ENCODE data around the gene CCDC15. TPM values are rescaled to one million over a fixed set of nuclear protein-coding genes. Genes with fewer than 3 reads are reported as not detected.

The CCDC15 gene
- total RNA-seq, 4 donors from 2014 or later, result 0.10 to 0.16 TPM; not detected in 2

DNA sequence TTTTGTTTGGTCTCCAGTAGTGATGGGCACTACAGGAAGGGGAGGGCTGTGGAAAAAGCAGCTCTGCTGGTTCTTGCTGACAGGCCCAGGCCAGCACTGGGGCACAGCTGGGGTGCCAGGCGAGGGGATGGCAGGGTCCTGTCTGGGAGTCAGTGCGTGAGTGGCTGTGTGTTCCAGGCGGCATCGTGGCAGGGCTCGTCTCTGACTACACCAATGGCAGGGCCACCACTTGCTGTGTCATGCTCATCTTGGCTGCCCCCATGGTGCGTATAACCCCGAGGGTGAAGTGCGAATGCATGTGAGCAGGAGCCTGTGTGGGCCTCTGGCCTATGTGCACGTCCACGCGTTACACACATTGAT is 130.0 kb downstream of the CCDC15 start:
- Histone ChIP-seq H3K27ac (no peak overlapping the region), H3K9me3 (no peaks in the 10 kb centered on the region), H3K36me3 (no peaks in the 10 kb centered on the region), H3K4me3 (no peak overlapping the region), H3K4me1 (no peaks in the 10 kb centered on the region), H3K27me3 (peaks cover 0 to 6% (median 5%) of the 10 kb centered on the region in 3 donors)
- in situ Hi-C loops (cut with MboI; ENCODE audit: low sequenced_read_pairs in 4 of 4), result no loop called here
- no peak for DNase-seq
- TF ChIP-seq POLR2A (IDR thresholded peaks at IDR 0.05), result no peak
- TF ChIP-seq, protein P1, sequence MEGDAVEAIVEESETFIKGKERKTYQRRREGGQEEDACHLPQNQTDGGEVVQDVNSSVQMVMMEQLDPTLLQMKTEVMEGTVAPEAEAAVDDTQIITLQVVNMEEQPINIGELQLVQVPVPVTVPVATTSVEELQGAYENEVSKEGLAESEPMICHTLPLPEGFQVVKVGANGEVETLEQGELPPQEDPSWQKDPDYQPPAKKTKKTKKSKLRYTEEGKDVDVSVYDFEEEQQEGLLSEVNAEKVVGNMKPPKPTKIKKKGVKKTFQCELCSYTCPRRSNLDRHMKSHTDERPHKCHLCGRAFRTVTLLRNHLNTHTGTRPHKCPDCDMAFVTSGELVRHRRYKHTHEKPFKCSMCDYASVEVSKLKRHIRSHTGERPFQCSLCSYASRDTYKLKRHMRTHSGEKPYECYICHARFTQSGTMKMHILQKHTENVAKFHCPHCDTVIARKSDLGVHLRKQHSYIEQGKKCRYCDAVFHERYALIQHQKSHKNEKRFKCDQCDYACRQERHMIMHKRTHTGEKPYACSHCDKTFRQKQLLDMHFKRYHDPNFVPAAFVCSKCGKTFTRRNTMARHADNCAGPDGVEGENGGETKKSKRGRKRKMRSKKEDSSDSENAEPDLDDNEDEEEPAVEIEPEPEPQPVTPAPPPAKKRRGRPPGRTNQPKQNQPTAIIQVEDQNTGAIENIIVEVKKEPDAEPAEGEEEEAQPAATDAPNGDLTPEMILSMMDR (IDR thresholded peaks at IDR 0.05 in 4 of 5, conservative IDR thresholded peaks at IDR 0.05 in 1 of 5), result no peak
- intact Hi-C loops (cut with DNase I; ENCODE audit: low total_unique reads), result no loop called here
- ATAC-seq, result no peak

DNA sequence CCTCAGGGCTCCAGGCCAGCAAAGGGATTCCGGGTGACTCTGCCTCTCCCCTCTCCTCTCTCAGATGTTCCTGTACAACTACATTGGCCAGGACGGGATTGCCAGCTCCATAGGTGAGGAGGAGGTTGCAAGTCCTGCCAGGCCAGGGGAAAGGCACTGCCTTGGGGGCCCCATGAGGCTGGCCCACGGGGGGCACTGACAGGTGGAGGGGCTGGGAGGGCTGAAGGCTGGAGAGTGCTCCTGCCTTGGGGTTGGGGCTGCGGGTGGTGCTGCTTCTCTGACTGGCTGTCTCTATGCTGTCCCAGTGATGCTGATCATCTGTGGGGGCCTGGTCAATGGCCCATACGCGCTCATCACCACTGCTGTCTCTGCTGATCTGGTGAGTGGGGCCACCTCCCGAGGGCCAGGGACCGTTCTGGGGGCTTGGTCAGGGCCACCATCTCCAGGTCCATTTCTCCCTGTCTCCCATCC is 130.8 kb downstream of the CCDC15 start:
- no peaks in the 10 kb centered on the region for H3K36me3 ChIP-seq
- no peak for DNase-seq
- peaks cover 0 to 6% (median 5%) of the 10 kb centered on the region in 3 donors for H3K27me3 ChIP-seq
- in situ Hi-C loops (cut with MboI; ENCODE audit: low sequenced_read_pairs in 4 of 4) (no loop called here), intact Hi-C loops (cut with DNase I; ENCODE audit: low total_unique reads) (no loop called here)
- H3K4me3 ChIP-seq, result no peak overlapping the region
- ATAC-seq, result no peak
- no peaks in the 10 kb centered on the region for H3K4me1 ChIP-seq
- TF ChIP-seq, protein P1 (IDR thresholded peaks at IDR 0.05 in 4 of 5, conservative IDR thresholded peaks at IDR 0.05 in 1 of 5), result no peak
- TF ChIP-seq POLR2A (IDR thresholded peaks at IDR 0.05), result no peak
- H3K27ac ChIP-seq, result no peak overlapping the region
- H3K9me3 ChIP-seq, result no peaks in the 10 kb centered on the region

DNA sequence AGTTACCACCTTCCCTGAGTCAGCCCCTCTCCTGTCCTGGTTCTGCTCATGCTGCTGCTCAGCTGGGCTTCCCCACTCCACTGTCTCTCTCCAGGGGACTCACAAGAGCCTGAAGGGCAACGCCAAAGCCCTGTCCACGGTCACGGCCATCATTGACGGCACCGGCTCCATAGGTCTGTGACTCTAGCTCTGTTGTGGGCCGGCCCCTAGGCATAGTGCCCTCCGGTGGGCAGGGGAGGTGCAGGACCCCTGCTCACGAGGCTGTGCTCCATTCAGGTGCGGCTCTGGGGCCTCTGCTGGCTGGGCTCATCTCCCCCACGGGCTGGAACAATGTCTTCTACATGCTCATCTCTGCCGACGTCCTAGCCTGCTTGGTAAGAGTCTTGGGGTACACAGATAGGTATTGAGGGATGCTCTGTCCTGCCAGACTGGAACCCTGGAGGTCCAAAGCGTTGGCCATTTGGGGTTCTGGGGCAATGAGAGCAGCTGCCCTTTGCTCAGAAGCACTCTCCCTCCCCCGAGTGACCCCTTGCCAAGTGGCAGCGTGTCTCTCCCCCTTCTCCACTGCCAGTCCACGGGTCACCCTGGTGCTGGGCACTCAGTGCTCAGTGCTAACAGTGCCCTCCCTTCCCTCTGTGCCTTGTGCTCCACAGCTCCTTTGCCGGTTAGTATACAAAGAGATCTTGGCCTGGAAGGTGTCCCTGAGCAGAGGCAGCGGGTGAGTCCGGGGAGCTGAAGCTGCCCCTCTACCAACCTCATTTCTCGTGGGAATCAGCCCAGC is 131.5 kb downstream of the CCDC15 start:
- in situ Hi-C loops (cut with MboI; ENCODE audit: low sequenced_read_pairs in 4 of 4) (no loop called here), intact Hi-C loops (cut with DNase I; ENCODE audit: low total_unique reads) (no loop called here)
- TF ChIP-seq POLR2A (IDR thresholded peaks at IDR 0.05), result no peak
- TF ChIP-seq, protein P1 (IDR thresholded peaks at IDR 0.05 in 4 of 5, conservative IDR thresholded peaks at IDR 0.05 in 1 of 5), result no peak
- no peak for DNase-seq
- Histone ChIP-seq H3K4me3 (no peak overlapping the region), H3K9me3 (no peaks in the 10 kb centered on the region), H3K36me3 (no peaks in the 10 kb centered on the region), H3K4me1 (no peaks in the 10 kb centered on the region), H3K27me3 (peaks cover 0 to 6% (median 5%) of the 10 kb centered on the region in 3 donors), H3K27ac (no peak overlapping the region)
- no peak for ATAC-seq

DNA sequence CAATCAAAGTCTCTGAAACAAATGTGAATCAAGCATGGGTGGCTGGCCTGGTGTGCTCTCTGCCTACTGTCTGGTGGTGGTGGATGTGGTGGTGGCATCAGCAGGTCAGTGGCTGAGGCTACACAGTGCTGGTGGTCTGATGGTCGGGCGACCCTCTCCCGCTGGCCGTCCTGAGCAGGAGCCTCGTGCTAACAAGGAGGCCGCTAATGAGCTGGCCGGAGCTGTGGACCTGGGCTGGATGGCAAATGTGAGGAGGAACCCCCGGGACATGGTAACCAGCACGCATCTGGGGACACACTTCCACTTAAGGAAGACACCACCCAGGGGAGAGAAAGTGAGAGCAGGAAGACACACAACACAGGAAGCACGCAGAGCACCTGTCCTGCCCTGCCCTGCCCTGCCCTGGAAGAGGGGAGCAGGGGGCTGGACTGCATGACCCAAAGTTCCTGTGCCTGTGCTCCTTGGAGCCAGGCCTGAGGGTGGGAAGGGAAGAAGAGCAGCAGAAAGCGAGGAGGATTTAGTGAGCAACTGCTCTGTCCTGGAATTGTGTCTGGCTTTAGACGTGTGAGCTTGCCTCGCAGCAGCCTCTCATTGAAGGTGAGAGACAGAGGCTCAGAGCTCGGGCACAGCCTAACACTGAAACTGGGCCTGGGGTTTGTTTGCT is 132.8 kb downstream of the CCDC15 start:
- no peak overlapping the region for H3K4me3 ChIP-seq
- ATAC-seq (no peak), DNase-seq (no peak)
- H3K36me3 ChIP-seq, result no peaks in the 10 kb centered on the region
- TF ChIP-seq, protein P1 (IDR thresholded peaks at IDR 0.05 in 4 of 5, conservative IDR thresholded peaks at IDR 0.05 in 1 of 5), result no peak
- TF ChIP-seq POLR2A (IDR thresholded peaks at IDR 0.05), result no peak
- no peak overlapping the region for H3K27ac ChIP-seq
- intact Hi-C loops (cut with DNase I; ENCODE audit: low total_unique reads), result no loop called here
- H3K4me1 ChIP-seq, result peaks cover 0 to 6% of the 10 kb centered on the region in 2 donors
- H3K9me3 ChIP-seq, result no peaks in the 10 kb centered on the region
- H3K27me3 ChIP-seq, result peaks cover 0 to 5% (median 2%) of the 10 kb centered on the region in 3 donors
- in situ Hi-C loops (cut with MboI; ENCODE audit: low sequenced_read_pairs in 4 of 4), result no loop called here
